GM18873 (cell line): Measurements from ENCODE around the gene PNP.
"Not testable (repeated sequence)": the region's sequence is repeated elsewhere in the genome, so short reads cannot be mapped to it uniquely, and the experiment has no call there.

Experiments
- ATAC-seq: cut with Tn5 transposase; IDR thresholded peaks from one replicate; pipeline ENCODE4 v1.9.1; 2021; ENCODE audit warnings: mild to moderate bottlenecking, moderate library complexity, moderate number of reproducible peaks; ENCODE audit not compliant: unreplicated experiment, low FRiP score

Gene PNP

DNA sequence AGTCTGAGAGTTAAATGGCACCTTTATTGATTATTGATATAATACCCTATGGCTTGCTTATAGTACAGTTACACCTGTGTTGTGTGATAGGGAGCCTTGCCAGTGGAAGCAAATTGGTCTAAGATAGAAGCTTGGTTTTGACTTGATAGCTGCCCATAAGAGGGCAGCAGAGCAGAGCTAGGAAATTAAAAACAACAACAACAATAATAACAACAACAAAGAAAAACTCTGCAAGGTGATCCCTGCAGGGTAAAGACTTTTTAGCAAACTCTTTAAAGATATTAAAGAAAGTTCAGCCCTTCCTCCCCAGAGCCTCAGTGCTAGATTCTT is 18.2 kb downstream of the PNP start:
- ATAC-seq: no peak

- ATAC-seq: no peak
Observed at GRCh38 chr14:20489093-20489994, 20.1 kb downstream of the PNP start.

DNA sequence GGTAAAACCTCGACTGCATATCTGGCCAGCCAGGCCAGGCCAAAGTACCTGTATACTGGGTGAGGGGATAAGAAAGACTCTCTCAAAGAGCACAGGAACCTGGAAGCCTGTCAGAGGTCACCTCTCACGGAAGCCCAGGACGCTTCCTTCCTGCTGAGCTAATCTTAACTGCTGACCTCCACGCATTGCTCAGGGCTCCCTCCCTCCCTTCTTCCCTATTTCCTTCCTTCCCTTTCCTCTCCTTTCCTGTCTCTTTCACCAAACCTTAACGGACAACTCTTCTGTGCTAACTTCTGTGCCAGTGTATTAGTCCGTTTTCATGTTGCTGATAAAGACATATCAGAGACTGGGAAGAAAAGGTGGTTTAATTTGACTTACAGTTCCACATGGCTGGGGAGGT is 21.4 kb downstream of the PNP start:
- no peak for ATAC-seq

GRCh38 chr14:20492486-20492885 is 23.3 kb downstream of the PNP start:
- no peak for ATAC-seq

DNA sequence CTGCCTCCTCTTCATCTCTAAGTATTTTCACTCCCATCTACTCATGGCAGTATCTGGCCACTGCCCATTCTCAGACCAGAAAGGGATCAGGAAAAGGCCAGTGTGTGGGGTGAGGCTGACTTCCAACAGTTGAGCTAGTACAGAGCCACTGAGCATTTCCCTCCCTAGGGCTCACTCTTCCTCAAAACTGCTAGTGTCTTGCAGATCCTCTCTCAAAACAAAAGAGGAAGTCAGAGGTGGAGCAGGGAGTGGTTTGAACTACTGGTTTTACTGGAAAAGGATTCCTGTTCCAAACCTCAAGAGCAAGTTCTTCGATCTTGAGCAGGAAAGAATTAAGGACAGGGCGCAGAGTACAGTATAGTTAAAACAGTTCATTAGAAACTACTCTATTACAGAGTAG is 24.4 kb downstream of the PNP start:
- ATAC-seq: no peak

- ATAC-seq: no peak
Observed at GRCh38 chr14:20494935-20495766, 25.9 kb downstream of the PNP start.

DNA sequence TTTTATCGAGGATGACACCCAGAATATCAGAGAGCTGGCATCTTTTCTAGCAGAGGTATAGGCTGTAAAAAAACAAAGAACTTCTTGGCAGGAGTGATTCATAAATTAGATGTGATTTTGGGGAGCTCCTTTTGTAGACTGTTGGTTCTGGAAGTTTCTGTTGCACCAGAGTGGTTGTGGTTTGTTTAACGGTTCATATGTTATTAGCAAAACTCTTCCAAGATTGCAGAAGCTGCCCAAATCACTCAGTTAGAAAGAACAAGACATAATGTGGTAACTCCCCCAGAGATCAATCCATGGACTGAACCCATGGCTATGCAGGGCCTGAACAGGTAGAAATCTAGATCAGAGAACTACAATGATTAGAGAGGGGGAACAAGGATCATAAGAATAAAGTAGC is 29.4 kb downstream of the PNP start:
- ATAC-seq: no peak

DNA sequence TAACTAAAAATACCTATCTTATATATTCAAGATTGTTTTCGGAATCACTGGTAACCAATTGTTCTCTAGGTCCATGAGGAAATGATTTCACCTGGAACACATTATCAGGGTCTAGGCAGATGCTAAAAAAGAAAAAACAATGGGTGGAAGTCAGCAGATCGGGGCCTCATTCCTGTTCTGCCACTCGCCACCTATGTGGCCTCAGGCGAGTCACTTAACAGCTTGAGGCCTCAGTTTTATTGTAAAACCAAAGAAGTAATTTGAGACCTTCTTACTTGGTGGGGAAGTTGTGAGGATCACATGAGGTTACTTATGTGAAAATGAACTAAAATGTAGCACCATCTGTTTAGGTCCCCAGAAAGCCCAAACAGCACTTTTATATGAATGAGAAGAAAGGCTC is 29.9 kb downstream of the PNP start:
- no peak for ATAC-seq

- ATAC-seq: no peak
Observed at GRCh38 chr14:20499881-20500280, 30.7 kb downstream of the PNP start.

- no peak for ATAC-seq
Observed at GRCh38 chr14:20501346-20501745, 32.1 kb downstream of the PNP start.

- ATAC-seq: no peak
Observed at GRCh38 chr14:20503898-20504297, 34.7 kb downstream of the PNP start.

- not testable (repeated sequence) for ATAC-seq
Observed at GRCh38 chr14:20506276-20506675, 37.1 kb downstream of the PNP start.

- ATAC-seq: not testable (repeated sequence)
Observed at GRCh38 chr14:20506752-20507151, 37.5 kb downstream of the PNP start.

GRCh38 chr14:20507537-20507936 is 38.3 kb downstream of the PNP start:
- not testable (repeated sequence) for ATAC-seq

DNA sequence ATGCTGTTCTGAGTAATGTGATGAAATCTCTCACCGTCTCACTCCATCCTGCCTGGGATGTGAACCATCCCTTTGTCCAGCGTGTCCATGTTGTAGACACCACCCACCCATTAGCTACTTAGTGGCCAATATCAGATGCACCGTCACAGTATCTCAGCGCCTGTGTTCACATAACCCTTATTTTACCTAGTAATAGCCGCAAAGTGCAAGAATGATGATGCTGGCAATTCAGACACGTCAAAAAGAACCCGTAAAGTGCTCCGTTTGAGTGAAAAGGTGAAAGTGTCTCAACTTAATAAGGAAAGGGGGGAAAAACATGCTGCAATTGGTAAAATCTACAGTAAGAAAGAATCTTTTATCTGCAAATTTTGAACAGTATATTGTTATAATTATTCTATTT is 39.2 kb downstream of the PNP start:
- ATAC-seq: no peak

DNA sequence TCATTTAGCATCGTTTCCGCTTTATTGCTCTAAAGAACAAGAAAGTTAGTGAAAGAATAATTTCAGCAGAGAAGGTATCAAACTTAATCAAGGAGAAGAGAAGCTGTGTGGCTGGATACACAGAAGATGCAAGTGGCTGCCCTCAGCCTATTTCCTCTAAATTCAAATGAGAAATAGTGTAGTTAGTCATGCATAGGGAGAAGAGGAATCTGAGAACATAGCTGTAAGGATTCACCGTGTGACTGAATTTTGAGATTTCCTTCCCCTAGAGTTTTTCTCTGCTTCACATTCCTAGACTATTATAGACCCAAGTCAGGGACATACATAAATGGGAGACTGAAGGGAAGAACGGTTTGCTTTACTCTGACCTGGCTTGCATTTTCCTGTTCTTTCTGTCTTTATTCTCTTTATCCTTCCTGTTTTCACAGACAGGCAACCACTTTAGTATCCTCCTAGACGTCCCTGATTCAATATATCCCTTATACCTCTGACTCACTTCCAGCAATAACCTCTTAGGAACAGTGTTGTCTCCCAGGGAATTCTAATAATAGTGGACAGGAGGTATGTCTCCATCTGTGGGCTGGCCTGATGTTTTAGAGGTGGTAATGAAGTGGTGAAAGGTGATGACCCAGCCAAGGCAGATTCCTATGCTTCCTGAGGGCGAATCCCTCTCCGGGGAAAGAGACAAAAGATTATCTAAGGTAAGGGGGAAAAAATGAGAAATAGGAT is 43.1 kb downstream of the PNP start:
- ATAC-seq: no peak

- ATAC-seq: no peak
Observed at GRCh38 chr14:20515846-20516245, 46.6 kb downstream of the PNP start.

DNA sequence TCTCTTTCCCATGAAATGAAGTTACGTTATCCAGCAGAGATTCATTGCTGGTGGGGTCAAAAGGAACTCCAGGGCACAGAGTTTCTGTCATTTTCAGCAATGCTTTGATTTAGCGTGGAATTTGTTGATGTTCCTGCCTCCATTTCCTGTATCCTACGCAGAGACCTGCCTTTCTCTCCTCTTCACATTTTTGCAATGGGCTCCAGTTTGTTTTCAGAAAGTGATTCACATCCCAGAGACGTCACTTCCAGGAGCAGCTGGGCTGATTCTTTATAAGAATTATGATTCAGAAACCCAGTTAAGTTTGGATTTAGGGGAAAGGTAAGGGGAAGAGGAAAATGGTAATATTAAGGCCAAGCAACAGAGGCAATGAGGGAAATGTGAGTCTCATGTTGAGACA is 47.7 kb downstream of the PNP start:
- ATAC-seq: no peak

DNA sequence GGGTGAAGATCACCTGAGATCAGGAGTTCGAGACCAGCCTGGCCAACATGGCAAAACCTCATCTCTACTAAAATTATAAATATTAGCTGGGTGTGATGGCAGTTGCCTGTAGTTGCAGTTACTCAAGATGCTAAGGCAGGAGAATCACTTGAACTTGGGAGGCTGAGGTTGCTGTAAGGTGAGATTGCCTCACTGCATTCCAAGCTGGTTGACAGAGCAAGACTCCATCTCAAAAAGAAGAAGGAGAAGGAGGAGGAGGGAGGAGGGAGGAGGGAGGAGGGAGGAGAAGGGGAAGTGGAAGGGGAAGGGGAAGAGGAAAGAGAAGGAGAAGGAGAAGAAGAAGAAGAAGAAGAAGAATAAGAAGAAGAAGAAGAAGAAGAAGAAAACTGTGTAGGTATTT is 53.1 kb downstream of the PNP start:
- no peak for ATAC-seq

DNA sequence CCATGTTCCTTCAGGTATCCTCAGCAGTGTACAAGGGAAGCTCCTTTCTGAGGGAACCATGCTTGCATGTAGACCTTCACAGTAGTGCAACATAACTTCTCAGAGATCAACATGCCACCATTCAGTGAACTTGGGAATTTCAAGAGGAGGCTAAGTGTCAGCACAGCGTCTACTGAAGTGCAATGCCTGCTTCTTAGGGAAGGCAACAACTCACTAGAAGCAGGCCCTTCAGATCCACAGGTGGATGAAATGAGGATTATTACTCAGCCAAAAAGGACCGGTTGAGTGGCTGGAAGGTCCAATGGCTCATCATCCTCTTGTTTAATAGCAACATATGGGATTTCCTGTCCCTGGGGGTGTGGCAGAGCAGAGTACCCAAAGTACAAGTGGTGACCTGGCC is 54.8 kb downstream of the PNP start:
- ATAC-seq: no peak
